ENCODE data around the gene TLX1.

Gene TLX1

GRCh38 chr10:101107771-101108170, 23.3 kb upstream of the TLX1 start:
- DNase-seq, result no peak
- intact Hi-C loops (cut with DNase I), result no loop called here

DNA sequence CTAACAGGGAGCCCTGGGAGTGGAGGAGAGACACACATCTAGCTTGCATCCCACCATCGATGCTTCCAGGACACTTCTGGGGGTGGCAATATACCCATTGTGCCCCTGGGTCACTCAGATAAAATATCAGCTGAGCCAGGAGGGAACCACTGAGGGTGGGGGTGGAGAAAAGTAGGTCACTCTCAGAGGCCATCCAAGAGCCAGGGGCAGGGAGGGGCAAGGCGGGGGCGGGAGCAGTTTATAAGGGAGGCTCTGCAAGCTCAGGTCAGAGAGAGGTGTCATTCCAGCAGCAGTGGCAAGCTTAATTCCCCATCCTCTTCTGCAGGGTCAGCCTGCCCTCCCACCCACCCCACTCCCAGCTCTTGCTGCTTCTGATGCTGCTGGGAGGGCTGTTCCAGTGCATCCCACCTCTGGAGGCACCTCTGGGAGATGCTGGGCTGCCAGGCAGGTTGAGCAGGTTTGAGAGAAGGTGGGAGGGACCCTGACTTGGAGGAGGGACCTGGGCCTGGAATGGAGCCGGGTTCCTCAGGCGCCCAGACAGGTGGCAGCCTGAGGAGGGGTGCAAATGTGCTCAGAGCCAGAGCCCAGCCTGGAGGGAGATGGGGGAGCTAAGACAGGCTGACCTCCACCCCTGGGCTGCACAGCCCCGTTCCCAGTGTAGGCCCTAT, 20.1 kb upstream of the TLX1 start:
- intact Hi-C loops (cut with DNase I), result no loop called here
- no peak for DNase-seq

DNA sequence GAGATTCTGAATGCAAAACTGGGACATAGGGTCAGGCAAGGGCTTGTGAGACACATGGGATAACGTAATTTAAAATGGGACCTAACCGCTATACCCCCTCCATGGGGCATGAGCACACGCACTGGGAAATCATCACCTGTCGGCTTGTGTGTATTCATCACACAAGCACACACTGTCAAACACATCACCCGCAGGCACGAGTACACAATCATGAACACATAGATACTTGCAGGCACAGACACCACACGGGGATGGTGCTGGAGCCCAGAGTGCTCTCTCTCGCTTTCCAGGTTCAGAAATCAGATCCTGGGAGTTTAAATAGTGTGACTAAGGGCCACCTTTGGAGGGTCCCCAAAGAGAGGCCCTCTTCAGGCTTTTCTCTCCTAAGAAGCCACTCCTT, 19.6 kb upstream of the TLX1 start:
- DNase-seq, result no peak
- intact Hi-C loops (cut with DNase I), result no loop called here

GRCh38 chr10:101112799-101113594, 18.1 kb upstream of the TLX1 start:
- intact Hi-C loops (cut with DNase I), result no loop called here
- DNase-seq, result no peak

- intact Hi-C loops (cut with DNase I), result no loop called here
- no peak for DNase-seq
Measured at GRCh38 chr10:101113890-101114403, 17.2 kb upstream of the TLX1 start.

GRCh38 chr10:101114646-101115045, 16.5 kb upstream of the TLX1 start:
- intact Hi-C loops (cut with DNase I), result no loop called here
- no peak for DNase-seq

DNA sequence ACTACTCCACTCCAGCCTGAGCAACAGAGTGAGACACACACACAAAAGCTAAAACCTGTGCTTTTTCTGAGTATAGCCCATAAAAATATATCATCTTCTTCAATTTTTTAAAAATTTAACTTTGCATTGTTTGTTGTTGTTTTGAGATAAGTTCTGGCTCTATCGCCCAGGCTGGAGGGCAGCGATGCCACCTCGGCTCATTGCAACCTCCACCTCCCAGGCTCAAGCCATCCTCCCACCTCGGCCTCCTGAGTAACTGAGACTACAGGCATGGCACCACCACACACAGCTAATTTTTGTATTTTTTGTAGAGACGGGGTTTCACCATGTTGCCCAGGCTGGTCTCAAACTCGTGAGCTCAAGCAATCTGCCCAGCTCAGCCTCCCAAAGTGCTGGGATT, 14.3 kb upstream of the TLX1 start:
- intact Hi-C loops (cut with DNase I), result no loop called here
- DNase-seq, result no peak

DNA sequence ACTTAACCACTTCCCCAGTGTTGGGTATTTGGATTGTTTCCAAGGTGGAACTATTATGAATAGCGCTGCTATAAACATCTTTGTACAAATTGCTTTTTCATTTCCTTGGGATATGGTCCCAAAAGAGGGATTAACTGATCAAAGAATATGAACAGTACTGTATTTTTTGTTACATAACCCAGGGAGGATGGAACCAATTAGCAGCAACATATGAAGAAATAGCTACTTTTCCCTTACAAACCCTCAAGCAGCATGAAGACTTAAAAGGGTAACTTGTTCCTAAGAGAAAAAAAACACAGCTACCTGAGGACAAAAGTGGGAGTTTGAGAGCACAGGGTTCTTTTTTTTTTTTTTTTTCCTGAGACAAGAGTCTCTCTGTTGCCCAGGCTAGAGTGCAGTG, 13.1 kb upstream of the TLX1 start:
- no peak for DNase-seq
- intact Hi-C loops (cut with DNase I), result no loop called here

- DNase-seq, result no peak
- intact Hi-C loops (cut with DNase I), result no loop called here
Measured at GRCh38 chr10:101120520-101120883, 10.6 kb upstream of the TLX1 start.

- intact Hi-C loops (cut with DNase I), result no loop called here
- DNase-seq, result no peak
Measured at GRCh38 chr10:101120884-101121653, 10.0 kb upstream of the TLX1 start.

DNA sequence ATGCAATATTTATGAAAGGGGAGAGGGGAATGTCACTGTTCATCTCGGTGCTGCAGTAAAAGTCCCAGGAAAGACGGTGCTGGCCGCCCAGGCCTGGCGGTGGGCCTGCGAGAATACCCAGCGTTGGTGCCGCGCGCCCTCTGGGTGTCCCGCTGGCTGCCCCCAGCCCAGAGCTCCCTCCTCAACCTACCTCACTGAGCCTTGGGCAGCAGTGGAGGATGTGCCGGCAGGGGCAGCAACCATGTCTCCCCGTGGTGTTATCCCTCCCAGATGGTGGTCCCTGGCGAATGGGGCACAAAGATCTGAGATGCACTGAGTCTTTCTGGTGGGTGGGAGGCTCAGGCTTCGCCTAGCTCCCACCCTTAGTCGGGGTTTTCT, 9.5 kb upstream of the TLX1 start:
- intact Hi-C loops (cut with DNase I), result no loop called here
- DNase-seq, result no peak

DNA sequence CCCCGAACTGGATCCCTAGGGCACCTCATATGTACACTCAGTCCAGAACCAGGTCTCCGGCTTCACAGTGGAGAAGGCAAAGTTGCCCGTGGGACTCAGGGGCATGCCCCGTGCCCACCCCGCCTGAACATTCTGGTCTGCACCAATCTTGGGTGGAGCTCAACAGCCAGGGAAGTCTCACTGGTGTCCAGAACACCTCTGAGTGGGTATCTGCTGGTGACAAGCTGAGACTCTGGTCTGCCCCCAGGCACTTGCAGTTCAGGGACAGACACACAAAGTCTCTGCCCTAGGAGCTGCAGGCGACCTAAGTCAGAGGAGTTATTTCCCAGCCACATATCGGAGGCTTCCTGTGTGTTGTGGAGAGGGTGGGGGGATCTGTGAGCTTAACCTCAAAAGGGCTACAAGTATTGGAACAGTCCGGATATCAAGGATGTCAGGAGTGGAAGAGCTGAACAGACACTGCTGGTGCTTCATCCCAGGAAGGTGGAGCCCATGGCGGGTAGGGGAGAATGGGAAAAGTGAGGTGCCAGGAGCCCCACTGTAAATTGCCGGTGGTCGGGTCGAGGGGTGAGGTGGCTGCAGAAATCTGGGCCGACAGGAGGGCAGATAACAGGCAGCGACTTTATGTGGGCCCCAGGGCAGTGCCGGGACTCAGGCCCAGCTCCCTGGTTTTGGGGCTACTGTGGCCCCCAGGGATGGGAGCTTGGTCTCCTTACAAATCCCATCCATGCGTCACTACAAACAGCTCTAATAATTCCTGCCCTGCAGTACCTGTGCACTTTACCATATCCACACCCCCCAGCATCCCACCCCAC, 8.6 kb upstream of the TLX1 start:
- no peak for DNase-seq
- intact Hi-C loops (cut with DNase I), result no loop called here

- no peak for DNase-seq
- intact Hi-C loops (cut with DNase I), result no loop called here
Measured at GRCh38 chr10:101123085-101123814, 7.8 kb upstream of the TLX1 start.

DNA sequence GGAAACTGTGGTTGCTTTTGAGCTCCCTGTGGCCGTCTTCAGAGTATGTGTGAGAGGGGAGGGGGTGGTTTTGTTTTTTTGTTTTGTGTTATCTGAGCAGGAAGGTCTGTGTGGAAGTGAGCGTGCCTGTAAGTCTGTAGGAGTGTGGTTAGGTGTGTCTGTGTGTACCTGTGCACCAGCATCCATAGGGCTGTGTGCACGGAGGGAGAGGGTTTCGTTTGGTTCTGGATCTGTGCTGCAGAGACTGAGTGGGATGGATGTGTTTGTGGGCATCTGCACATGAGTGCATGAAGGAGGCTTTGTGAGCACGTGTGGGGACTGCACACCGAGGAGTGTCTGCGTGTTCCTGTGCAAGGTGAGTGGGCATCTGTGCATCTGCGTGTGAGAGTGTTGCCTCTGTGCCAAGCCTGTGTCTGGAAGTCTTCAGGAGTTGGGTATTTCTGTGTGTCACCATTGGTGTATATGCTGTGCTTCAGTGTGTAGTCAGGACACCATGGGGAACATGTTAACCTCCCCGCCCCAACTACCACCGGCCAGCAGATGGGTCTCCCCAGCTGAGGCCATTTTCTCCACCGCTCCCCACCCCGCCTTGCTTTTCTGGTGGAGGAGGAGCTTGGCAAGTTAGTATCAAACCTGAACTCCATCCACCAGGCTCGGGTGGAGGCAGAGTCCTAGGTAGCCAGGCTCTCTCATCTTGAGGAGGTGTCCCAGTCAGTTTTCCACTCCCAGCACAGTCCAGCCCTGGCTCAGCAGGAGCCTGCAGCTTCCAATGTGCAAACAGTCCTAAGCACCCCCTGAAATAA, 7.1 kb upstream of the TLX1 start:
- no peak for DNase-seq
- intact Hi-C loops (cut with DNase I), result no loop called here

- intact Hi-C loops (cut with DNase I), result no loop called here
- no peak for DNase-seq
Measured at GRCh38 chr10:101124933-101125332, 6.2 kb upstream of the TLX1 start.

- intact Hi-C loops (cut with DNase I), result no loop called here
- no peak for DNase-seq
Measured at GRCh38 chr10:101126684-101127628, 4.1 kb upstream of the TLX1 start.

- intact Hi-C loops (cut with DNase I), result no loop called here
Measured at GRCh38 chr10:101130141-101130540, 959 bp upstream of the TLX1 start.

More at GRCh38 chr10:101130141-101130540, 959 bp upstream of the TLX1 start:
- no peak for DNase-seq
